Measurements from ENCODE around the gene WIPI1. TPM values are rescaled to one million over a fixed set of nuclear protein-coding genes. Genes with fewer than 3 reads are reported as not detected.
"Not testable (repeated sequence)": the region's sequence is repeated elsewhere in the genome, so short reads cannot be mapped to it uniquely, and the experiment has no call there.

The WIPI1 gene
- total and polyA plus RNA-seq, 2 donors from 2014 or later: 40.9 to 41.2 TPM

DNA sequence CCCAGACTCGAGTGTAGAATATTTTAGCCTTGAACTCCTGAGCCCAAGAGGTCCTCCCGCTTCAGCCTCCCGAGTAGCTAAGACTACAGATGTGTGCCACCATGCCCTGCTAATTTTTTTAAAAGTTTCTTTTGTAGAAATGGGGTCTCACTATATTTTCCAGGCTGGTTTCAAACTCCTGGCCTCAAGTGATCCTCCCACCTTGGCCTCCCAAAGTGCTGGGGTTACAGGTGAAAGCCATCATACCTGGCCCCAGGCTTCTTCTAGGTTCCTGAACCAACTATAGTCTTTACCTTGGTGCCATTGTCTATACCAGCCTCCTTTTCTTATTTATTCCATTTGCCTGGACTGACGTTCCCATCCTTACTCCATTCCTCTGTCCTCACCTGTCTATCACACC lies 37.8 kb upstream of the WIPI1 start:
- TF ChIP-seq, protein P1, sequence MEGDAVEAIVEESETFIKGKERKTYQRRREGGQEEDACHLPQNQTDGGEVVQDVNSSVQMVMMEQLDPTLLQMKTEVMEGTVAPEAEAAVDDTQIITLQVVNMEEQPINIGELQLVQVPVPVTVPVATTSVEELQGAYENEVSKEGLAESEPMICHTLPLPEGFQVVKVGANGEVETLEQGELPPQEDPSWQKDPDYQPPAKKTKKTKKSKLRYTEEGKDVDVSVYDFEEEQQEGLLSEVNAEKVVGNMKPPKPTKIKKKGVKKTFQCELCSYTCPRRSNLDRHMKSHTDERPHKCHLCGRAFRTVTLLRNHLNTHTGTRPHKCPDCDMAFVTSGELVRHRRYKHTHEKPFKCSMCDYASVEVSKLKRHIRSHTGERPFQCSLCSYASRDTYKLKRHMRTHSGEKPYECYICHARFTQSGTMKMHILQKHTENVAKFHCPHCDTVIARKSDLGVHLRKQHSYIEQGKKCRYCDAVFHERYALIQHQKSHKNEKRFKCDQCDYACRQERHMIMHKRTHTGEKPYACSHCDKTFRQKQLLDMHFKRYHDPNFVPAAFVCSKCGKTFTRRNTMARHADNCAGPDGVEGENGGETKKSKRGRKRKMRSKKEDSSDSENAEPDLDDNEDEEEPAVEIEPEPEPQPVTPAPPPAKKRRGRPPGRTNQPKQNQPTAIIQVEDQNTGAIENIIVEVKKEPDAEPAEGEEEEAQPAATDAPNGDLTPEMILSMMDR (IDR thresholded peaks at IDR 0.05; ENCODE audit: borderline replicate concordance, extremely low read depth, insufficient read depth): no peak
- DNase-seq (no peak), FAIRE-seq (no peak)
- Histone ChIP-seq H3K36me3 (ENCODE audit: control insufficient read depth in 2 of 3, insufficient read depth in 3 of 3, low read length in 3 of 3) (no peaks in the 10 kb centered on the region), H3K4me1 (ENCODE audit: control insufficient read depth in 2 of 3, insufficient read depth in 2 of 3, low read depth in 1 of 3, low read length in 3 of 3) (peaks cover 0 to 9% (median 3%) of the 10 kb centered on the region in 3 donors), H3K4me3 (ENCODE audit: low read length in 3 of 3) (no peak overlapping the region), H3K9ac (ENCODE audit: low read length in 3 of 3) (no peak overlapping the region), H3K9me3 (ENCODE audit: control insufficient read depth in 2 of 3, insufficient read depth in 1 of 3, low read length in 3 of 3) (no peaks in the 10 kb centered on the region), H3K27ac (ENCODE audit: low read depth in 2 of 2, low read length in 2 of 2) (no peak overlapping the region), H3K27me3 (ENCODE audit: control insufficient read depth, insufficient read depth, low read length) (no peaks in the 10 kb centered on the region)
- intact Hi-C loops (cut with DNase I): no loop called here

DNA sequence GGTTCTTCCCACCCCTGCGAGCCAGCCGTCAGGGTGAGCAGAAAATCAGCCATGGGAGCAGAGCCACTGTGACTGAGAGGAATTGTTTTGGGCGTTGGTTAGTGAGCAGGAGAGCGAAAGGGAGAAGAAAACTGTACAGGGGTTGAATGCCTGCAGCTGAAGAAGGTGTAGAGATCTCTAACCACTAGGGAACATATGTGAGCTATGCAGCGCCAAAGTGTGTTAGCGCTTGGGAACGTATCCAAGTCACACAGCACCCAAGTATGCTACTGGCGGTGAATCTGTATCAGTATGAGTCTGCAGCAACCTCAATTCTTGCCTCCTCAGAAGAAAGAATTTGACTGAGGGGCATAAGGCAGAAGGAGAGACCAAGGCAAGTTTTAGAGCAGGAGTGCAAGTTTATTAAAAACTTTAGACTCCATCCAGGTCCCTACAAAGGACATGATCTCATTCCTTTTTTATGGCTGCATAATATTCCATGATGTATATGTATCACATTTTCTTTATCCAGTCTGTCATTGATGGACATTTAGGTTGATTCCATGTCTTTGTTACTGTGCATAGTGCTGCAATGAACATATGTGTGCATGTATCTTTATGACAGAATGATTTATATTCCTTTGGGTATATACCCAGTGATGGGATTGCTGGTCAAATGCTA lies 35.2 kb upstream of the WIPI1 start:
- FAIRE-seq; H3K27me3 ChIP-seq (ENCODE audit: control insufficient read depth, insufficient read depth, low read length); H3K9ac ChIP-seq (ENCODE audit: low read length in 3 of 3); H3K4me1 ChIP-seq (ENCODE audit: control insufficient read depth in 2 of 3, insufficient read depth in 2 of 3, low read depth in 1 of 3, low read length in 3 of 3); H3K36me3 ChIP-seq (ENCODE audit: control insufficient read depth in 2 of 3, insufficient read depth in 3 of 3, low read length in 3 of 3); H3K4me3 ChIP-seq (ENCODE audit: low read length in 3 of 3); H3K9me3 ChIP-seq (ENCODE audit: control insufficient read depth in 2 of 3, insufficient read depth in 1 of 3, low read length in 3 of 3); H3K27ac ChIP-seq (ENCODE audit: low read depth in 2 of 2, low read length in 2 of 2); intact Hi-C loops (cut with DNase I); DNase-seq: not testable (repeated sequence)

DNA sequence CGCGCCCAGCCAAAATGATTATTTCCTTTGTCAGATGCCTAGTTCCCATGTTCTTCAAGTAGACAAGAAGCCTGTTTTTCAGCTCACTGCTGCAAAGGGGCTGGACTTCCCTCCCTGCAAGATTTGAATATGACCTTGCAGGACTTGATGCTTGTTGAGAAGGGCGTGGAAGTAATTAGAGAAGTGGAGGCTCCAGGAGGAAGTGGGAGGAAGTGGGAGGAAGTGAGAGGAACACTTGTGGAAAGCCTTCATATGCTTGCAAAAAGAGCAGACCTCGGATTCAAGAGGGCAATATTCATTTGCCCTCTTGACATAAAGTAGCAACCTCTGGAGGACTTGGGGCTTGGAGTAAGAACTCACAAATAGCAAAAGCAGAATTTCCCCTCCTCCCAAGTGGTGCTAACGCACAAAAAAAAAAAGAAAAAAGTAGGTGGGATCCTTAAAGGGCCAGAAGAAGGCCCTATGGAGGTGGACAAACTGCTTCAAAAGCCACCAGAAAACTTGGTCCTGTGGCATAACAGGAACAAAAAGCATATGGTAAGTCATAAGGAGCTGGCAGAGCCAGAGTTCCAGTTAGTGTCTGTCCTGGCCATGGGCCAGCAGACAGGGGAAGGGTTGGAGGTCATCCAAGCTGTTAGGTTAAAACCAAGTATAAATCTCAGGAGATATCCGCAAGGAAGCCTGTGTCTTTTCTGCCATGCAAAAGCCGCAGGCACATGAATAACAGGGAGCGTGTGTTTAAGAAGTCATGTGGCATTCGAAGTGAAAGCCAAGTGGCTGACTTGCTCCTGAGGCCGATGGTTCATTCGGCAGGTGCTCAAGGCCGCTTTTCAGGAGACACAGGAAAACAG lies 34.3 kb upstream of the WIPI1 start:
- TF ChIP-seq, protein P1 (IDR thresholded peaks at IDR 0.05; ENCODE audit: borderline replicate concordance, extremely low read depth, insufficient read depth): no peak
- no peak overlapping the region for H3K27ac ChIP-seq (ENCODE audit: low read depth in 2 of 2, low read length in 2 of 2)
- H3K4me3 ChIP-seq (ENCODE audit: low read length in 3 of 3): no peak overlapping the region
- no peaks in the 10 kb centered on the region for H3K36me3 ChIP-seq (ENCODE audit: control insufficient read depth in 2 of 3, insufficient read depth in 3 of 3, low read length in 3 of 3)
- no peaks in the 10 kb centered on the region for H3K9me3 ChIP-seq (ENCODE audit: control insufficient read depth in 2 of 3, insufficient read depth in 1 of 3, low read length in 3 of 3)
- peaks cover 0 to 9% (median 0%) of the 10 kb centered on the region in 3 donors for H3K4me1 ChIP-seq (ENCODE audit: control insufficient read depth in 2 of 3, insufficient read depth in 2 of 3, low read depth in 1 of 3, low read length in 3 of 3)
- intact Hi-C loops (cut with DNase I): no loop called here
- no peak for FAIRE-seq
- H3K9ac ChIP-seq (ENCODE audit: low read length in 3 of 3): no peak overlapping the region
- no peaks in the 10 kb centered on the region for H3K27me3 ChIP-seq (ENCODE audit: control insufficient read depth, insufficient read depth, low read length)
- DNase-seq: peak in 2 of 5 donors; percentile 14 to 34

DNA sequence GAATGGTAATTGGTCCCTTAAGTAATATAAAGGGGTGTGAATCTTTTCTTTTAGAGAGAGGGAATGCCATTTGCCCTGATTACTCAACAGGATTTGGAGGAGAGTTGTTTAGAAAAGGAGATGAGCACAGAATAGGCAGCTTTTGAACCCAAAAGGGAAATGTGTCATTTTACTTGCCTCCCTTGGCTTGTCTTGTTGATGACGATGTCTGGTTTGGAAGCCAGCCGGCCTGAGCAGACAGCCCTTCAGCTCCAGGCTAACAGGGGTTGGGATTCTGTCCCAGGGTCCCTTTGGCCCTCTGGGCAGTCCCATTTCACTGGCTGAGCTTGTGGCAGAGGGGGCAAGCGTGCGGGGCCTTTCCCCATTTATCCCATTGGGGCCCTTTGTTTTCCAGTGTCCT lies 32.6 kb upstream of the WIPI1 start:
- no peak overlapping the region for H3K27ac ChIP-seq (ENCODE audit: low read depth in 2 of 2, low read length in 2 of 2)
- no peak for DNase-seq
- H3K9me3 ChIP-seq (ENCODE audit: control insufficient read depth in 2 of 3, insufficient read depth in 1 of 3, low read length in 3 of 3): no peaks in the 10 kb centered on the region
- H3K9ac ChIP-seq (ENCODE audit: low read length in 3 of 3): no peak overlapping the region
- TF ChIP-seq, protein P1 (IDR thresholded peaks at IDR 0.05; ENCODE audit: borderline replicate concordance, extremely low read depth, insufficient read depth): no peak
- FAIRE-seq: no peak
- intact Hi-C loops (cut with DNase I): no loop called here
- H3K4me1 ChIP-seq (ENCODE audit: control insufficient read depth in 2 of 3, insufficient read depth in 2 of 3, low read depth in 1 of 3, low read length in 3 of 3): peaks cover 0 to 11% (median 0%) of the 10 kb centered on the region in 3 donors
- no peaks in the 10 kb centered on the region for H3K36me3 ChIP-seq (ENCODE audit: control insufficient read depth in 2 of 3, insufficient read depth in 3 of 3, low read length in 3 of 3)
- H3K27me3 ChIP-seq (ENCODE audit: control insufficient read depth, insufficient read depth, low read length): no peaks in the 10 kb centered on the region
- H3K4me3 ChIP-seq (ENCODE audit: low read length in 3 of 3): no peak overlapping the region

Measured in kidney (tissue), 14 donors.